ENCODE measurements around the gene MCUB. TPM values are rescaled to one million over a fixed set of nuclear protein-coding genes. Genes with fewer than 3 reads are reported as not detected.

The MCUB gene
- total and polyA plus RNA-seq, 9 of the 15 experiments (the other 6 are each of a cell fraction or from before 2014, with no cell fraction given), result 1.4 to 21.5 (median 5.4) TPM

- Histone ChIP-seq H3K9me1 (ENCODE audit: control insufficient read depth, insufficient read depth, low read length) (no peaks in the 10 kb centered on the region), H3K27me3 (ENCODE audit: control insufficient read depth in 2 of 2, insufficient read depth in 2 of 2, low read length in 2 of 2) (peaks cover 0 to 4% of the 10 kb centered on the region in 2 experiments; a peak in 1 of 5 replicates), H4K20me1 (replicated peaks; ENCODE audit: control insufficient read depth, insufficient read depth, low read length) (no peaks in the 10 kb centered on the region), H3K27ac (ENCODE audit: extremely low read depth, low read depth, low read length) (peak overlapping the region; percentile 55; the same call in 2 of the 3 replicates), H2AFZ (ENCODE audit: low read depth, low read length) (peak overlapping the region; percentile 96), H3K9me3 (replicated peaks; ENCODE audit: control insufficient read depth, insufficient read depth, low read depth, low read length) (0 out of 2 replicates have a peak, but pooled peaks cover 2% of the 10 kb centered on the region), H3K36me3 (ENCODE audit: control insufficient read depth, insufficient read depth, low read length) (no peaks in the 10 kb centered on the region), H3K79me2 (ENCODE audit: control insufficient read depth, insufficient read depth, low read length) (no peaks in the 10 kb centered on the region), H3K4me2 (ENCODE audit: insufficient read depth, low read length) (peak overlapping the region; percentile 74), H3K4me1 (replicated peaks in 1 of 2; ENCODE audit: control insufficient read depth in 2 of 2, insufficient read depth in 2 of 2, low read length in 2 of 2) (peaks cover 5 to 17% of the 10 kb centered on the region in 2 experiments; a peak in 4 of 5 replicates), H3K4me3 (peak overlapping the region; percentile 52), H3K9ac (ENCODE audit: insufficient read depth in 1 of 2, low read depth in 2 of 2, low read length in 2 of 2) (peak overlapping the region; percentile 44 to 92; a peak in 3 of 4 replicates)
- FAIRE-seq (no peak), ATAC-seq (peak; percentile 24), DNase-seq (ENCODE audit: extremely low read depth in 1 of 4, low spot score in 3 of 4) (peak in 2 of 4 experiments; percentile 11 to 14)
- WGBS (ENCODE audit: insufficient coverage, low coverage, missing lambda C conversion rate), result 35% methylated on average over 22 of the region's 27 CpGs
- TF ChIP-seq, protein P1, sequence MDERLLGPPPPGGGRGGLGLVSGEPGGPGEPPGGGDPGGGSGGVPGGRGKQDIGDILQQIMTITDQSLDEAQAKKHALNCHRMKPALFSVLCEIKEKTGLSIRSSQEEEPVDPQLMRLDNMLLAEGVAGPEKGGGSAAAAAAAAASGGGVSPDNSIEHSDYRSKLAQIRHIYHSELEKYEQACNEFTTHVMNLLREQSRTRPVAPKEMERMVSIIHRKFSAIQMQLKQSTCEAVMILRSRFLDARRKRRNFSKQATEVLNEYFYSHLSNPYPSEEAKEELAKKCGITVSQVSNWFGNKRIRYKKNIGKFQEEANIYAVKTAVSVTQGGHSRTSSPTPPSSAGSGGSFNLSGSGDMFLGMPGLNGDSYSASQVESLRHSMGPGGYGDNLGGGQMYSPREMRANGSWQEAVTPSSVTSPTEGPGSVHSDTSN (CRISPR knock-in tag; IDR thresholded peaks at IDR 0.05; ENCODE audit: low read depth), result no peak
- TF ChIP-seq, protein P1 (tag; conservative IDR thresholded peaks at IDR 0.05; ENCODE audit: low read depth), result no peak
- TF ChIP-seq NCOA6 (IDR thresholded peaks at IDR 0.05) (peak; percentile 33; the same call in 1 of the 2 replicates), NBN (IDR thresholded peaks at IDR 0.05; ENCODE audit: low read depth) (0 out of 2 replicates have a peak, but pooled peaks have one; percentile 41), SRSF1 (IDR thresholded peaks at IDR 0.05; ENCODE audit: low read depth, low read length) (0 out of 2 replicates have a peak, but pooled peaks have one; percentile 23), PHF8 (IDR thresholded peaks at IDR 0.05; ENCODE audit: borderline replicate concordance, low read length) (peak; percentile 1; the same call in 1 of the 2 replicates), MBD1 (CRISPR knock-in tag; IDR thresholded peaks at IDR 0.05) (peak; percentile 88), GABPB1 (CRISPR knock-in tag; IDR thresholded peaks at IDR 0.05) (0 out of 2 replicates have a peak, but pooled peaks have one; percentile 34)
- TF ChIP-seq, protein P2, sequence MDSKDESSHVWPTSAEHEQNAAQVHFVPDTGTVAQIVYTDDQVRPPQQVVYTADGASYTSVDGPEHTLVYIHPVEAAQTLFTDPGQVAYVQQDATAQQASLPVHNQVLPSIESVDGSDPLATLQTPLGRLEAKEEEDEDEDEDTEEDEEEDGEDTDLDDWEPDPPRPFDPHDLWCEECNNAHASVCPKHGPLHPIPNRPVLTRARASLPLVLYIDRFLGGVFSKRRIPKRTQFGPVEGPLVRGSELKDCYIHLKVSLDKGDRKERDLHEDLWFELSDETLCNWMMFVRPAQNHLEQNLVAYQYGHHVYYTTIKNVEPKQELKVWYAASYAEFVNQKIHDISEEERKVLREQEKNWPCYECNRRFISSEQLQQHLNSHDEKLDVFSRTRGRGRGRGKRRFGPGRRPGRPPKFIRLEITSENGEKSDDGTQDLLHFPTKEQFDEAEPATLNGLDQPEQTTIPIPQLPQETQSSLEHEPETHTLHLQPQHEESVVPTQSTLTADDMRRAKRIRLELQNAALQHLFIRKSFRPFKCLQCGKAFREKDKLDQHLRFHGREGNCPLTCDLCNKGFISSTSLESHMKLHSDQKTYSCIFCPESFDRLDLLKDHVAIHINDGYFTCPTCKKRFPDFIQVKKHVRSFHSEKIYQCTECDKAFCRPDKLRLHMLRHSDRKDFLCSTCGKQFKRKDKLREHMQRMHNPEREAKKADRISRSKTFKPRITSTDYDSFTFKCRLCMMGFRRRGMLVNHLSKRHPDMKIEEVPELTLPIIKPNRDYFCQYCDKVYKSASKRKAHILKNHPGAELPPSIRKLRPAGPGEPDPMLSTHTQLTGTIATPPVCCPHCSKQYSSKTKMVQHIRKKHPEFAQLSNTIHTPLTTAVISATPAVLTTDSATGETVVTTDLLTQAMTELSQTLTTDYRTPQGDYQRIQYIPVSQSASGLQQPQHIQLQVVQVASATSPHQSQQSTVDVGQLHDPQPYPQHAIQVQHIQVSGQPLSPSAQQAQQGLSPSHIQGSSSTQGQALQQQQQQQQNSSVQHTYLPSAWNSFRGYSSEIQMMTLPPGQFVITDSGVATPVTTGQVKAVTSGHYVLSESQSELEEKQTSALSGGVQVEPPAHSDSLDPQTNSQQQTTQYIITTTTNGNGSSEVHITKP (IDR thresholded peaks at IDR 0.05; ENCODE audit: partially characterized antibody), result peak; percentile 66
- TF ChIP-seq, protein P3, sequence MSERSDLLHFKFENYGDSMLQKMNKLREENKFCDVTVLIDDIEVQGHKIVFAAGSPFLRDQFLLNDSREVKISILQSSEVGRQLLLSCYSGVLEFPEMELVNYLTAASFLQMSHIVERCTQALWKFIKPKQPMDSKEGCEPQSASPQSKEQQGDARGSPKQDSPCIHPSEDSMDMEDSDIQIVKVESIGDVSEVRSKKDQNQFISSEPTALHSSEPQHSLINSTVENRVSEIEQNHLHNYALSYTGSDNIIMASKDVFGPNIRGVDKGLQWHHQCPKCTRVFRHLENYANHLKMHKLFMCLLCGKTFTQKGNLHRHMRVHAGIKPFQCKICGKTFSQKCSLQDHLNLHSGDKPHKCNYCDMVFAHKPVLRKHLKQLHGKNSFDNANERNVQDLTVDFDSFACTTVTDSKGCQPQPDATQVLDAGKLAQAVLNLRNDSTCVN (CRISPR knock-in tag; IDR thresholded peaks at IDR 0.05), result no peak
- BruUV-seq (replicated peaks), result TSS peak; percentile 86
- CTCF ChIA-PET (ENCODE audit: low intra/inter-chr PET ratio), result no interaction called here
- intact Hi-C loops (cut with micrococcal nuclease), result no loop called here
- in situ Hi-C loops (cut with MboI), result no loop called here
- POLR2A ChIA-PET, result interaction anchor here (1.0 kb wide), 1 partner anchor 105 kb away, joined by 7 read pairs; no protein-coding TSS in a partner anchor
Measured at GRCh38 chr4:109559625-109559982, 442 bp upstream of the MCUB start.
